COLO668 (cell line): Measurements from ENCODE around the gene C1QTNF9.
"Not testable (repeated sequence)": the region's sequence is repeated elsewhere in the genome, so short reads cannot be mapped to it uniquely, and the experiment has no call there.

Source experiments
- DNase-seq: peaks from one replicate; lab custom pipeline; 2025; ENCODE audit not compliant: unreplicated experiment; lab: John Stamatoyannopoulos, UW

The C1QTNF9 gene

DNA sequence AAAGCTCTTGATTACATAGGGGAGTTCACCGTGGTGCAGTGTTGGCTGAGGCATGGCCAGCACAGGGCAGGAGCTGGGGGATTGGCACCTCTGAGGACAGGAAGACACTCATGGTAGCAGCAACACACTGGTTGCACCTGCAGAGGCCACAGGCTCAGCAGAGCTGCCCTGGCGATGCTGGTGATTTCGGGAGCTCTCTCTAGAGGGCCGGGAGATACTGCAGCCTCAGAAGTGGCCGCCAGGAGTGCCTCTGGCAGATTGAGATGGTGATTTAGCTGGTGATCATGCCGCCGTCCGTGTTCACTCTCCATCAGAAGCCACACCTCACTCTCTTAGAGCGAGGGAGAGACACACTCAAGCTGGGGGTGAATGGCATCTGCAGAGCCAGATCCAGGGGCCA lies 49.9 kb downstream of the C1QTNF9 start:
- not testable (repeated sequence) for DNase-seq

DNA sequence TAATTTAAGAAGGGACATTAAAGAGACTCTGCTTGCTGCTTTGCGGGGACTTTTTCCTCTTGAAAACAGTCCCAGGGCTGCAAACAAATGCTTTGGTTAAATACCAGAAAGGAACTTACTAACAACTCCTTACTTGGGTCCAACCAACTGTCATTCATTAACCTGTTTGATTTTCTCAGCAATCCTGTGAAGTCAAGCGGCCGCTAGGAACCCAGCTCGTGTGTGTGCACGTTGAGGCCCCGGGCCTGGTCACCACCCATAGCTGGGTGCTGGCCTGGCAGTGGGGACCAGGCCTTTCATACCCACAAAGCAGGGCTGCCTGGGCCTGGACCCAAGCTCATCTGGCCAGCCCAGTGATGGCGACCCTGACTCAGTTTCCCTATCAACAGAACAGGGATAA lies 50.7 kb downstream of the C1QTNF9 start:
- no peak for DNase-seq

GRCh38 chr13:24361113-24361512 lies 51.7 kb downstream of the C1QTNF9 start:
- DNase-seq: no peak

DNA sequence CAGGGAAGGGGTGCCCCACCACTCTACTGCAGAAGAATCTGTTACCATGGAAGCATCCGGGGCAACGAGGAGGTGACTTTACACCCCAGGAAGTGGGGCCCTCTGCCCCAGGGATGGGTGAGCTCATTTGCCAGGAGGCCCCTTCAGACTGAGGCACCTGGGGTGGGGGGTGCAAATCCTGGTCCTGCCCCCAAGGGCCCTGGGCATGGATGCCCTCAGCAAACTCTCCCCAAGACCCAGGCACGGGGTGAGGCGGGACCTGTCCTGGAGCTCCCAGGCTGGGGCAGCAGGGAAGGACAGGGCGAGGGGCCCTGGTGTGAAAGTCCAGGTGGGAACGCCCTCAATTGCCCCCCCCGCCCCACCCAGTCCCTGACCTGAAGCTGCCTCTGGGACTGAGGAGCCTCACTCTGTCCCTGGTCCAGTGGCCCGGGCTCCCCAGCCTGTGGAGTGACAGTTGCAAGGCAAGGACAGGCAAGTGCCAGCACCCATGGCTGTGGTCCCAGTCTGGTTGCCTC lies 52.5 kb downstream of the C1QTNF9 start:
- no peak for DNase-seq

DNA sequence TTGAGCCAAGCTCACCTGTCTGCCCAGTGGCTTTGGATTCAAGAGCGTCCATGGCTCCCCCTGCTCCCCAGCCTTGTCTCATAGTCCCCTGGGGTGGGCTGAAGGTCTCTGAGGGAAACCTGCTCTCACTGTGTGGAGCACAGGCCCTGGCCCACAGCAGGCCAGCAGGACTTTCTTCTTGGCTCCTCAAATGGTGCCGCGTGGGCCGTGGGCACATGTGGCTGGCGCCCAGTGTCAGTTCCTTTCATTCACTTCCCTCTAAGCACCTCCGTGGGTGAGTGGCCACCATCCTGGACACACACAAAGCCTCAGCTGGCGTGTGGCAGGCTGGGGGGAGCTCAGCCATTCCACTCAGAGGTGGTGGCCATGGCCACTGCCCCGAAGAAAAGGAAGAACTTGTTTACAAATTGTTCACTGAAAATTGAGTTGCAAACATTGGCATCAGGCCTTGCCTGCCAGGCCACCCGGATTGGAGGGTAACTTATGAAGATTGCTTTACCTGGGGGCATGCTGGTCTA lies 53.1 kb downstream of the C1QTNF9 start:
- DNase-seq: no peak

- DNase-seq: no peak
Observed at GRCh38 chr13:24365191-24365590, 55.8 kb downstream of the C1QTNF9 start.

DNA sequence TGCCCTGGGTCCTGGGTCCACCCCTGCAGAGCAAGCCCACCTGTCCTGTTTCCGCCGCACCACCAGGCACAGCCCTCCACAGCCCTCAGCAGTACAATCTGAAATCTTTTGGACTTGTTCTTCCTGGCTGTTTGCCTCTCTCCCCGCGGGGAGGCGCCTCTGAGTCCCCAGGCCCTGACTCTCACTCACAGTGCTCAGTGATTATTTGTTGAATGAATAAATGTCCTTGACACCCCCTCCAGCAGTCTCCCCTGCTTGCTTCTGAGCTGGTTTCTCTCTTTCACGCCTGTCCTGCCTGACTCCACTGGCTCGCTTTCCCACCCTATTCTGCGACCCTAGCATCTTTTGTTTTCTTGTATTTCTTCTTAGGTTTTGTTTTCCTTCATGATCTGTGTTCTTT lies 56.9 kb downstream of the C1QTNF9 start:
- peak; percentile 74 for DNase-seq

- DNase-seq: not testable (repeated sequence)
Observed at GRCh38 chr13:24371273-24371672, 61.9 kb downstream of the C1QTNF9 start.
